MM.1S (cell line): ENCODE results near the gene ABCC12.

Experiments
- CTCF ChIP-seq: fragments of 300-600 bp; sonication (generic); IDR thresholded peaks from 2 replicates; pipeline ENCODE4 v1.5.1; 2016; ENCODE audit warnings: antibody characterized with exemption, low read length, mixed read lengths
- EZH2phosphoT487 ChIP-seq: fragments of 300-600 bp; sonication (generic); IDR thresholded peaks from 2 replicates; pipeline ENCODE4 v1.6.1; 2018; ENCODE audit warnings: antibody characterized with exemption, low read length

- no peak for TF ChIP-seq EZH2phosphoT487
- no peak for TF ChIP-seq CTCF
Measured at GRCh38 chr16:48182979-48183537, 27.3 kb upstream of the ABCC12 start.
